Activated CD4-positive, CD25-positive, alpha-beta regulatory T cell treated with anti-CD3 and anti-CD28 coated beads, Interleukin-2, amount 50 U/mL, for 24 hours (primary cell): ENCODE data around the gene SEC24D.

Source experiments
- ATAC-seq, 2 donors: fragments of 150-1000 bp; cut with Tn5 transposase; one replicate each; pipeline ENCODE4 v1.10.0; 2021; ENCODE audit warnings: mild to moderate bottlenecking in 1 of 2, moderate library complexity in 1 of 2

Gene SEC24D

DNA sequence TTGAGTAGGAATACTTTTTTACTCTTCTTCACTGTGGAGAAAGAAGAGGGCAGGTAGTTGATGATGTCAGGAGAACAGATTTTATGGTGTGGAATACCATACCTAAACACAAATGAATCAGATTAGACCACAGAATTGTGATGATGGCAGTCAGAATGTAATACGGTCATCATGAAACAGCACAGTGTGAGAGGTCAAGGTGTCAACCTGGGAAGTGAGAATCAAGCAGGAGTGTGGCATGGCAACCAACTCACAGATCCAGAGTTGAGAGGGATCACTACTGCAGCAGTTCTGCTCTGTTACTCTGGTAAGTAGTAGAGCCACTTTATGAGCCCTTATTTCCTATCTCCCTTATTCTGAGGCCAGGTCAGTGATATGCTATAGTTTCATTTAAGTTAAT is 123.1 kb downstream of the SEC24D start:
- ATAC-seq = peak; percentile 28 to 51

DNA sequence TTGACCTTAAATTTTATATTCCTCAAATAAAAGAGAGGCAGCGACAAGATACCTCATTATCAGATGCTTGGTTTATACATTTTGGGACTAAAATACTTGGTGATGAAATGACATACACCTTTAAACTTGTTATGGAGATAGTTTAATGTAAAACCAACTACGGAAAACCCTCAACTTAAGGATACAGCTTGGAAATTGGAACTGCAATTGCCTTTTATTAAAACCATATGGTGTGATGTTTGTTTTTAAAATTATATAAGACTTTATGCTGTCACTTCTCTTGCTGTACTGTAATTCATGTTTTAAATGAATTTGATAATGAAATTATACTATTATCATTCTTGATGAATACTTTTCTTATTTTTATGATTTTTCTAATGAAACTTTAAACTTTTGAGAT is 124.9 kb downstream of the SEC24D start:
- no peak for ATAC-seq

- no peak for ATAC-seq
Observed at GRCh38 chr4:118703118-118703517, 132.8 kb downstream of the SEC24D start.

- peak; percentile 98 for ATAC-seq
Observed at GRCh38 chr4:118684873-118685811, 150.8 kb downstream of the SEC24D start, which contains the start of gene METTL14. Gene METTL14 (plus strand): TSS chr4:118685392. CDS start chr4:118685535, 143 bp downstream.

GRCh38 chr4:118683513-118683912 is 152.4 kb downstream of the SEC24D start:
- no peak for ATAC-seq

- no peak for ATAC-seq
Observed at GRCh38 chr4:118682928-118683327, 153.0 kb downstream of the SEC24D start.

- no peak for ATAC-seq
Observed at GRCh38 chr4:118680808-118681207, 155.1 kb downstream of the SEC24D start.

DNA sequence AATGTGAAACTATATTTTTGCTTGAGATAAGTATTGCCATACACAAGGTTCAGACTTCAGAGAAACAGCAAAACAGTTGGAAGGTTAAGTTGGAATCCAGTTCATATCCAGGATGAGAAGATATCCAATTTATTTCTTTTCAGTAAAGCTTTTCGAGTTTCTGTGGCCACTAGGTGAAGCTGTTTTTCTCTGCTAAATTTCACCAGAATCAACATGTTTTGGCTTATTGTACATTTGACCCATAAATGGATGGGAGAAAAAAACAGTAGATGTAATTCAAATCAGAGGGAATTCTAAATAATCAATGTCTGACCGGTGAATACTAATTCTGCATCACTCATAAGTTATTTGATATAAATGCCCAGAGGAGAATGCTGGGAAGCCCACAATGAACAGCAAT is 159.8 kb downstream of the SEC24D start:
- ATAC-seq = no peak
